Naive B cell (primary cell): ENCODE results near the gene OXSR1. TPM values are rescaled to one million over a fixed set of nuclear protein-coding genes. Genes with fewer than 3 reads are reported as not detected.
"Not testable (repeated sequence)": the region's sequence is repeated elsewhere in the genome, so short reads cannot be mapped to it uniquely, and the experiment has no call there.

Source experiments
- ATAC-seq, 2 donors: fragments of 150-1000 bp; cut with Tn5 transposase; 2 replicates each; pipeline ENCODE4 v1.10.0; 2021; ENCODE audit warnings: low read depth in 2 of 2, mild to moderate bottlenecking in 2 of 2, moderate library complexity in 2 of 2
- DNase-seq: peaks from one replicate; pipeline ENCODE4 v3.0.0; 2022
- H3K27ac Mint-ChIP-seq, 6 donors: one replicate each; pipeline ENCODE4 v1.8.0; 2020 to 2022; ENCODE audit warnings: mild to moderate bottlenecking in 6 of 6, mixed read lengths in 6 of 6, moderate library complexity in 5 of 6, inconsistent platforms in 2 of 6
- H3K27me3 Mint-ChIP-seq, 3 donors: one replicate each; pipeline ENCODE4 v1.8.0; 2021 to 2022; ENCODE audit warnings: mixed read lengths in 3 of 3, mild to moderate bottlenecking in 1 of 3
- H3K36me3 Mint-ChIP-seq, 2 donors: one replicate each; pipeline ENCODE4 v1.8.0; 2020 to 2022; ENCODE audit warnings: mixed read lengths in 2 of 2, inconsistent platforms in 1 of 2, mild to moderate bottlenecking in 1 of 2
- H3K4me1 Mint-ChIP-seq, 3 donors: one replicate each; pipeline ENCODE4 v1.8.0; 2020 to 2022; ENCODE audit warnings: mixed read lengths in 3 of 3, inconsistent platforms in 1 of 3, mild to moderate bottlenecking in 1 of 3, moderate library complexity in 1 of 3
- H3K4me3 Mint-ChIP-seq, 8 donors: one replicate each; pipeline ENCODE4 v1.8.0; 2020 to 2022; ENCODE audit warnings: mild to moderate bottlenecking in 8 of 8, mixed read lengths in 8 of 8, moderate library complexity in 8 of 8, inconsistent platforms in 2 of 8
- H3K9me3 Mint-ChIP-seq, 7 donors: one replicate each; pipeline ENCODE4 v1.8.0; 2020 to 2022; ENCODE audit warnings: mixed read lengths in 7 of 7, mild to moderate bottlenecking in 5 of 7, inconsistent platforms in 2 of 7, moderate library complexity in 1 of 7
- polyA plus RNA-seq, 6 donors: library from polyadenylated mRNA; unstranded; fragments of 300-500 nt; fragmentation: Illumina TruSeq; gene quantifications; one replicate each; pipeline ENCODE4 v1.2.3, GENCODE V29; 2021; ENCODE audit warnings: low read depth in 6 of 6

OXSR1 gene
- polyA plus RNA-seq, 6 donors from 2014 or later: 7.8 to 15.5 (median 13.8) TPM

DNA sequence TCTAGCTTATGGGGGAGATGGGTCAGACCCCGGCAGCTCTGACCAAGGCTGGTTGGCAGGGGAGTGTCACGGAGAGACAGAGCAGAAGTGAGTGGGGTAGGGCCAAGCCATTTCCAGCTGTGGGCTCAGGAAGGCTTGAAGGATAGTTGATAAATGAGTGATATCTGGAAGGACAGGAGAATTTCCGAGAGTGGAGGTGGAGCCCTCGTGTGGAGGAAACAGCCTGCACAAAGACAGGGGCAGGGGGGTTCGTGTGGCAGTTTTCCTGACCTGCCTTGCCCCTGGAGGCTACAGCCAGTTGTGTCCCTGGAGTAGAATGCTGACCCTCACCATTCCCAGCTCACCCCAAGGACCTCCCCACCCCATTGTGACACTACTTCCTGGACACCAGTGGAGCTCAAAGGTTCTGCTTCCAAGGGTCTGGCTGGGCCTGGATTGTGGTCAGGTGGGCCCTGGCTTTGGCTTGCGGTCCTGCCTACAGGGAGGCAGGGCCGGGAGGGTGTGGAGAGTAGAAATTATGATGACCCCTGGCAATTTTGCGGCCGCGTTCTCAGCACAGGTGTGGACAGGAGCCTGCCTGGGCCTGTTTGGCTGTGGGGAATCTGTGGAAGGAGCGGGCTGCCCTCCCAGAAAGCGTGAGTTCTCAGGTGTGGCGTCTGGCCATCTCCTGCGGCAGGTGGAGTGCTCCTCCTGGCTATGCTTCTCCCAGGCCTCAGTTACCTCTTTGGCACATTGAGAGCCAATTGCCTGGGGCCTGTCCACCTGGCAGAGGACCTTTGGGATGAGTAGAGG is 116.8 kb downstream of the OXSR1 start, which contains the start of gene SLC22A14:
SLC22A14 (plus strand) TSS at position 400 of the 792 bp plus-strand sequence. CDS start 23,733 bp downstream, outside the sequence.
- H3K27me3 Mint-ChIP-seq: no peaks in the 10 kb centered on the region
- DNase-seq (no peak), ATAC-seq (no peak)
- peaks cover 0 to 5% (median 0%) of the 10 kb centered on the region in 7 donors for H3K9me3 Mint-ChIP-seq
- no peak within 1 kb of the TSS for H3K27ac Mint-ChIP-seq
- no peaks in the 10 kb centered on the region for H3K36me3 Mint-ChIP-seq
- H3K4me3 Mint-ChIP-seq: no peak within 1 kb of the TSS
- no peaks in the 10 kb centered on the region for H3K4me1 Mint-ChIP-seq

- H3K27ac Mint-ChIP-seq: no peak overlapping the region
- H3K36me3 Mint-ChIP-seq: no peaks in the 10 kb centered on the region
- peak overlapping the region in 1 of 8 donors; percentile 32 for H3K4me3 Mint-ChIP-seq
- no peaks in the 10 kb centered on the region for H3K4me1 Mint-ChIP-seq
- peaks cover 0 to 5% (median 0%) of the 10 kb centered on the region in 7 donors for H3K9me3 Mint-ChIP-seq
- H3K27me3 Mint-ChIP-seq: no peaks in the 10 kb centered on the region
- DNase-seq (no peak), ATAC-seq (no peak)
These were observed 118.7 kb downstream of the OXSR1 start for GRCh38 chr3:38283810-38284755.

DNA sequence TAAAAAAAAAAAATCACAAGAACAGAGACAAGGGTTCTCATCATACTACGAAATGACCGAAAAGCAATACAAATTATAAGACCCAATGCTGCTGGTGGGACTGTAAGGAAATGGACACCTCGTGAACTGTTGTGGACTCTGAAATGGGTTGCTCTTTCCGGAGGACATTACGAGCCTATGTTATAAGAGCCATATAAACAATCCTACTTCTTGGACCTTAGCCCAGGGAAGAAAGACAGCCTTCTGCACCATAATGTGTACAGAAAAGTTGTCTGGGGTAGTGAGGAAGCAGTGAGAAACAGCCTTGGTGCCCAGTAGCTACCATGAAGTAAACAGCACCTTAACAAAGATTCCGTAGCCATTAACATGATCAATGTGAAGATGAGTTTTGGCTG is 119.4 kb downstream of the OXSR1 start:
- Mint-ChIP-seq H3K27me3 (no peaks in the 10 kb centered on the region), H3K36me3 (no peaks in the 10 kb centered on the region), H3K9me3 (peaks cover 0 to 5% (median 0%) of the 10 kb centered on the region in 7 donors), H3K4me3 (no peak overlapping the region), H3K4me1 (no peaks in the 10 kb centered on the region), H3K27ac (peak overlapping the region in 1 of 6 donors; percentile 13)
- ATAC-seq (no peak), DNase-seq (no peak)

DNA sequence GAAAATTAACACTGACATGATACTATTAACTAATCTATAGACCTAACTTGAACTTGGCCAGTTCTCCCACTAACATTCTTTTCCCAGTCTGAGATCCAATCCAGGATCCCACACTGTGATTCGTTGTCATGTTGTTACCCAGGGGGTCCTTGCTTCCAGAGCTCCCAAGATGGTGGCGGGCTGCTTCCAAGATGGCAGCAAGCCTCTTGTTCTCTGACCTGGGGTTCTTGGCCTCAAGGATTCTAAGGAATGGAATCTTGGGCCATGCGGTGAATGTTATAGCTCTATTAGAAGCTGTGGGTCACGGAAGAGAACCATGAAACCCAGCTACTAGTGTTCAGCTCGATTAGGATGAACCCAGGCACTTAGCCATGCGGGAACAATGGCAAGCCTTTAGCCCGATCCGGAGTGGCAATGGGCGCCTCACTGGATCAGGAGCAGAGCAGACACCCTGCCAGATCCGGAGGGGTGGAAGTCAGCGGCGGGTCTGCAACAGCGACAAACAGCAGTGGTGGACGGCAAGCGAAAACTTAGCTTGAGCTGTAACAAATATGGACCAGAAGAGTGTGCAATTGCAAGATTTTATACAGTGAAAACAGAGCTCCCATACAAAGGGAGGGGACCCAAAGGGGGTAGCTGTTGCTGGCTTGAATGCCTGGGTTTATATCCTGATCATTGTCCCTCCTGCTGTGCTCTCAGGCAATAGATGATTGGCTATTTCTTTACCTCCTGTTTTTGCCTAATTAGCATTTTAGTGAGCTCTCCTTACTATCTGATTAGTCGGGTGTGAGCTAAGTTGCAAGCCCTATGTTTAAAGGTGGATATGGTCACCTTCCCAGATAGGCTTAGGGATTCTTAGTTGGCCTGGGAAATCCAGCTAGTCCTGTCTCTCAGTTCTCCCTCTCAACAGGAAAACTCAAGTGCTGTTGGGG is 124.2 kb downstream of the OXSR1 start:
- not testable (repeated sequence) for DNase-seq, ATAC-seq, H3K4me1 Mint-ChIP-seq, H3K9me3 Mint-ChIP-seq, H3K27me3 Mint-ChIP-seq, H3K4me3 Mint-ChIP-seq, H3K36me3 Mint-ChIP-seq, H3K27ac Mint-ChIP-seq

DNA sequence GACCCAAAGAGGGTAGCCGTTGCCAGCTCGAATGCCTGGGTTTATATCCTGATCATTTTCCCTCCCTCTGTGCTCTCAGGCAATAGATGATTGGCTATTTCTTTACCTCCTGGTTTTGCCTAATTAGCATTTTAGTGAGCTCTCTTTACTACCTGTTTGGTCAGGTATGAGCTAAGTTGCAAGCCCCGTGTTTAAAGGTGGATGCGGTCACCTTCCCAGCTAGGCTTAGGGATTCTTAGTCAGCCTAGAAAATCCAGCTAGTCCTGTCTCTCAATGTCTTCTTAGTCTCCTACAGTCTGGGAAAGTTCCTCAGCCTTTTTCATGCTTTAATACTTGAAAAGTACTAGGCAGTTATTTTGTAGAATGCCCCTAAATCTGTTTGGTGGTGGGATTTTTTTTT is 131.7 kb downstream of the OXSR1 start:
- not testable (repeated sequence) for H3K27ac Mint-ChIP-seq, DNase-seq, H3K36me3 Mint-ChIP-seq, H3K4me3 Mint-ChIP-seq, ATAC-seq, H3K9me3 Mint-ChIP-seq, H3K4me1 Mint-ChIP-seq
- H3K27me3 Mint-ChIP-seq: peaks cover 0 to 16% (median 11%) of the 10 kb centered on the region in 3 donors

DNA sequence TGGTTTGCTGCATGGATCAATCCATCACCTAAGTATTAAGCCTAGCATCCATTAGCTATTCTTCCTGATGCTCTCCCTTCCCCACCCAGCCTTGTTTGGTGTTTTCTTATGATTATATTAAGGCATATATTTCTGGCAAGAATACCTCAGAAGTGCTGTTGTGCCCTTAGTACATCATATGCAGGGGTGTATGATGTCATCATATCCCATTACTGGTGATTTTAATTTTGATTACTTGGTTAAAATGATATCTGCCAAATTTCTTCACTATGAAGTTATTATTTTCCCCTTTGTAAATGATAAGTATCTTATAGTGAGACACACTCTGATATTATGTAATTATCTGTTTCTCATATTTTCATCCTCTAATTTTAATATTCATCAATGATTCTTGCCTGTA is 132.2 kb downstream of the OXSR1 start:
- Mint-ChIP-seq H3K4me1 (no peaks in the 10 kb centered on the region), H3K4me3 (no peak overlapping the region), H3K27ac (no peak overlapping the region), H3K27me3 (peaks cover 0 to 16% (median 11%) of the 10 kb centered on the region in 3 donors), H3K9me3 (peaks cover 0 to 2% (median 0%) of the 10 kb centered on the region in 7 donors), H3K36me3 (no peaks in the 10 kb centered on the region)
- ATAC-seq (no peak), DNase-seq (no peak)

GRCh38 chr3:38297947-38298711 is 132.8 kb downstream of the OXSR1 start:
- no peak overlapping the region for H3K4me3 Mint-ChIP-seq
- H3K27ac Mint-ChIP-seq: no peak overlapping the region
- H3K36me3 Mint-ChIP-seq: no peaks in the 10 kb centered on the region
- peaks cover 0 to 2% (median 0%) of the 10 kb centered on the region in 7 donors for H3K9me3 Mint-ChIP-seq
- H3K4me1 Mint-ChIP-seq: no peaks in the 10 kb centered on the region
- H3K27me3 Mint-ChIP-seq: peaks cover 0 to 16% (median 11%) of the 10 kb centered on the region in 3 donors
- ATAC-seq: peak in 1 of 2 donors; percentile 44
- DNase-seq: no peak

Other genes starting within 250 kb of the OXSR1 start
- gene VILL, start 174.8 kb upstream of the OXSR1 start, polyA plus RNA-seq: 10 to 100 TPM in 4 of 6 donors, 1 to 10 TPM in 2; 8.4 to 17.8 (median 11.8) TPM
- 1 to 10 TPM in 5 of 6 donors, not detected in 1; 1.9 to 4.1 (median 2.6) TPM for gene PLCD1, start 135.9 kb upstream of the OXSR1 start, polyA plus RNA-seq
- gene DLEC1, start 126.3 kb upstream of the OXSR1 start, polyA plus RNA-seq: under 1 TPM in 4 of 6 donors, not detected in 2; 0.09 to 0.50 (median 0.30) TPM
- gene ACAA1, start 28.4 kb upstream of the OXSR1 start, polyA plus RNA-seq: 10 to 100 TPM; 44.3 to 62.4 (median 52.0) TPM
- 100 to 1,000 TPM in 3 of 6 donors, 10 to 100 TPM in 3; 82.4 to 136 (median 102) TPM for gene MYD88, start 26.9 kb upstream of the OXSR1 start, polyA plus RNA-seq
- gene SLC22A13, start 100.3 kb downstream of the OXSR1 start, polyA plus RNA-seq: under 1 TPM in 2 of 6 donors, not detected in 4; 0.29 to 0.36 TPM
- gene SLC22A14, start 116.8 kb downstream of the OXSR1 start, polyA plus RNA-seq: not detected
- gene XYLB, start 181.2 kb downstream of the OXSR1 start, polyA plus RNA-seq: under 1 TPM in 2 of 6 donors, not detected in 4; 0.09 to 0.12 TPM